Fibroblast of pulmonary artery (primary cell): ENCODE measurements around the gene MTF1.

ENCODE experiments used
- DNase-seq: peaks from one replicate; pipeline ENCODE4 v3.0.0-alpha.2; 2010; ENCODE audit warnings: low read depth
- H3K4me3 ChIP-seq: replicated peaks from 2 replicates; pipeline ENCODE4 v1.5.1; 2011; ENCODE audit warnings: low read depth, mild to moderate bottlenecking, control low read depth, low read length, moderate library complexity
- CTCF ChIP-seq: IDR thresholded peaks from 2 replicates; pipeline ENCODE4 v1.5.1; 2011; ENCODE audit warnings: mild to moderate bottlenecking, control low read depth, low read length, inconsistent platforms; ENCODE audit errors: missing control alignments

MTF1 gene

GRCh38 chr1:37865348-37866120 lies 6.1 kb upstream of the MTF1 start:
- TF ChIP-seq CTCF, result no peak
- DNase-seq, result no peak
- no peak overlapping the region for H3K4me3 ChIP-seq

- DNase-seq, result no peak
- no peak for TF ChIP-seq CTCF
- H3K4me3 ChIP-seq, result no peak overlapping the region
Observed at GRCh38 chr1:37862330-37862729, 2.9 kb upstream of the MTF1 start.

GRCh38 chr1:37861151-37861550 lies 1.8 kb upstream of the MTF1 start:
- H3K4me3 ChIP-seq, result no peak overlapping the region
- DNase-seq, result no peak
- no peak for TF ChIP-seq CTCF

- DNase-seq, result no peak
- peak overlapping the region; percentile 87 for H3K4me3 ChIP-seq
- TF ChIP-seq CTCF, result no peak
Observed at GRCh38 chr1:37860346-37860666, 914 bp upstream of the MTF1 start.

GRCh38 chr1:37858931-37859506 lies 373 bp downstream of the MTF1 start:
- DNase-seq, result peak; percentile 36
- H3K4me3 ChIP-seq, result peak overlapping the region; percentile 87
- no peak for TF ChIP-seq CTCF

- no peak overlapping the region for H3K4me3 ChIP-seq
- no peak for TF ChIP-seq CTCF
- no peak for DNase-seq
Observed at GRCh38 chr1:37854406-37854805, 5.0 kb downstream of the MTF1 start.

- TF ChIP-seq CTCF, result no peak
- H3K4me3 ChIP-seq, result no peak overlapping the region
- no peak for DNase-seq
Observed at GRCh38 chr1:37853157-37853556, 6.2 kb downstream of the MTF1 start.
